HG03442 (cell line): ENCODE results near the gene TTC9B.

Experiments used
- ATAC-seq: cut with Tn5 transposase; IDR thresholded peaks from one replicate; pipeline ENCODE4 v1.9.1; 2021; ENCODE audit warnings: mild to moderate bottlenecking, moderate library complexity; ENCODE audit not compliant: unreplicated experiment

TTC9B gene

DNA sequence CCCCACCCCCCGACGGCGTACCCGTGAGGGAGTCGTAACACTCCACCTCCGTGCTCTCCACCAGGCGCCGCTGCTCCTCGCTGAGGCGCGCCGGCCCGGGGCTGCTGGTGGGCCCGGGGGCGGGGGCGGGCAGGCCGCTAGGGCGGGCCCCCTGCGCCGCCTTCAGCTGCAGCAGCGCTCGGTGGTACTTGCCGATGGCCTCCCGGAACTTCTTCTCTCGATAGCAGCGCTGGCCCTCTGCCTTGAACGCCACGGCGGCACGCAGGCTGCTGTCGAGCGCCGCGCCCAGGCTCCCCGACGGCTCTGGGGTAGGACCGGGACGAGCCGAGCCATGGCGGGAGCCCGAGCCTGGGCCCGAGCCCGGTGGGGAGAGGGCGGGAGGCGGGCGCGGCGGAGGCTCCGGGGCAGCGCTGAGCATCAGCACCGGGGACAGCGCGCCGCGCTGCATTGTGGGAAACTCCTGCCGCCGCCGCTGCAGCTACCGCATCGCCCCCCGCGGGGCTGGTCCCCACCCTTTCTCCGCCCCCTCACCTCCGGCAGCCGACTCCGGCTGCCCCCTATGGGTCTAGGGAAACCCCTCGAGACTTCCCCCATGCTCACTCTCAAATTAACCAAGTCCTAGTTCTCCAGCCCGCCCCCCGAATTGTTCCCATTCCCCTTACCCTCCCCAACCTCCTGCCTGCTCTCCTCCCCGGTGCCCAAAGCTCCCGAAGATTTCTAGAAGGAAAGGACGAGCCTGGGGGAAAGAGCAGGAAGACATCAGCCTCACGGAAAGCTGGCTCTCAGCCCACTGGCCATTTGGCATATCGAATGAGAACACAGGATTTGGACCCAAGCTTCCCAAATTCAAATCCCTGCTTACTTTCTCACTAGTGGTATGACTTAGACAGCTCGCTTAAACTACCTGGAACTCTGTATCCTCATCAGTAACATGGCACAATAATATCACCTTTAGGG is at the start of gene TTC9B:
TSS of gene TTC9B (minus strand) at position 451 of the 957 bp plus-strand sequence. CDS start at position 448, 3 bp downstream.
- no peak for ATAC-seq

DNA sequence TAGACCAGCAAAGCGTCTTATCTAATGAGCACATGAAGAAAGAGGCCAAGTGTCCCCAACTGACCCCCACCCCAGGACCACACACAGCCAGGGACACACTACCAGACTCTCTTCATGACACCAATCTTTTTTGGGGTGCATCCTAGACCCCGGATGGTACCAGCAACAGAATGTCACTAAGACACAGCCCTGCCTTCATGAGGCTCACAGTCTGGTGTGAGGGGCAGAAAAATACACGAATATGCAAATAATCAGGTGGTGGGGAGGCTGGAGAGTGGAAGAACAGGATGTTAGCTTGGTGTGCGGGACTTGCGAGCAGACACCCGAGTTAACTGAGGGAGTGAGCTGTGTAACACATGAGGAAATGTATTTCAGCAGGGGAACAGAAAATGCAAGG is 49.4 kb upstream of the TTC9B start:
- ATAC-seq, result no peak

DNA sequence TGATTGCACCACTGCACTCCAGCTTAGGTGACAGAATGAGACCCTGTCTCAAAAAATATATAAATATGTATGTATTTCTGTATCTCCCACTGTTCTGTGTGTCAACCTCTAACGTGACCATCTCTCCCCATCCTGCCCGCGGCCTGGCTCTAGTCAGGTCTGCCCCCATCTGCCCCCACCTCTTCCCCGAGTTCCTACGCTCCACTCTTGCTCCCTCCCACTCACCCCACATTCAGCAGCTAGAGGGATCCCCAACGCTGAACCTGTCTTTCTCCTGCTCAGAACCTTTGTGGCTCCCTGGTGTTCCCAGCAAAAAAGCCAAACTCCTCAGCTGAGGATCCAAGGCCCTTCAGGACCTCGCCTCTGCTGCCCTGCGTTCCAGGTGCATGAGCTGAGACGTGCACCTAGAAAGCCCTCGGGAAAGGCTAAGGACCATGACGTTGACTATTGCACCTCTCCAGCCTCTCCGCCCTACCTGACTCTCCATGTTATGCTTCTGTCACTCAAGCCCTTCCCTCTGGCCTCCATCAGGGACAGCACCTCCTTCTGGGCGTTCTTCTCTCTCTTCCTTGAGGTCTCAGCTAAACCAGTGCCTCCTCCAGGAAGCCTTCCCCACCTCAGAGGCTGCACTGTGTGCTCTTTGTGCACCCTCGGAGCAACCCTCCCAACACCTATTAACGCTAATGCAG is 48.9 kb upstream of the TTC9B start:
- ATAC-seq, result no peak

DNA sequence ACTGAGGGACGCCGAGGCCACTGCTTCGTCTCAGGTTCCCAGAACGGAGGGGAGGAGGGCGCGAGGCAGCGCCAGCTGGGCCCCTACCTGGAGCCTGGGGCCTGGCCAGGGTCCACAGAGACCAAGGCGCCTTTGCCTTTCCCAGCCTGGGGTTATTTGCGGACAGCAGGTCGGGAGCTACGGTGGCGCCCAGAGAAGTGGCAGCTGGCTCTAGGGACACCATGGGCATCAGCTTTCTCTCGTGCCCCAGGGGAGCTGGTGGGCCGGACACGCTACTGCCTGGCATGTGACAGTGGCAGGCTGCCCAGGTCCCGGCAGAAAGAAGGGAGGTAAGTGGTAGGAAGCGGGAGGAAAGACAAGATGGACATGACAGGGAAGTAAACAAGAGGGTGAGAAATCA is 47.9 kb upstream of the TTC9B start:
- no peak for ATAC-seq

DNA sequence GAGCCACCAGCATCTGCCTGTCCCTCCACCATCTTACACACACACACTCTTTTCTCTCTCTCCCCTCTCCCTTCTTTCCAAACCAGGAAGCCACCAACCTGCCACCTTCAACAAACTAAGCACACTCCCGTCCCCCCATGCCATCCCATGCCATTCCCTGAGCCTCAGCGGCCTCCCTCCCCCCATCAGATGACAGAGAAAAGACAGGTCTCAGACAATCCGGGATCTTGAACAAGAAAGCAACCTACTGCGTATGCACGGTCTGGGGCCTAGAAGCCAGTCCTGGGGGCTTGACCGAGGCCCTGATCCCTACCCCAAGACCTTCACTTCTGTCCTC is 47.5 kb upstream of the TTC9B start:
- no peak for ATAC-seq

DNA sequence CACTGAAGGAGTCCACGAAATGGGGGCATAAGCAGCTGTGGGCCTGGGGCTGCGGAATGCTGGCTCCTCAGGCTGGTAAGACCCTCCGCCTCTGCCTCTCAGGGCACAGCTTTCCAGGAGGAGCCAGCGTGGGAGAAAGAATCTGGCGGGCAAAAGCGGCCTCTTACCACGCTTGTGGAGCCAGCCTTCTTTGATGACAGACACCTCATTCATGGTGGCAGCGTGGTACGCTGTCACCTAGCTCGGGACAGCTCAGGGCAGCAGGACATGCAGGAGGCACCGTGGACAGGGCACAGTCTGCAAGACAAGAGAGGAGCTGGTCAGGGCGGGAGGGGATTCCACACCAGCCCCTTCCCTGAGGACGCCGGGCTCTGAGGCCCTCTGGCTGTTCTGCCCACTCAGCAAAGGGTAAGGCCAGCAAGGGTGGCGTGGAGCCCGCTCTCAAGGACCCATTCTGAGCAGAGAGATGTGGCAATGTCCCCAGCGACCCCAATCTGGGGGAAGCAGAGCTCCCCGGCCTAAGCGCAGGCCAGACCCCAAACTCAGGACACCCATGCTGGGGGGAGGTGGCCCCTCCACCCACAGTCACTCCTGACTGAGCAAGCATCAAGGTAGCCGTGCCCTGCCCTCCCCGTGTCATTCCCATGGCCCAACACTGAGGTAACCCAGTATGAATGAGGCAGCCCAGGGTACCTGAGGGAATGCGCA is 47.0 kb upstream of the TTC9B start:
- no peak for ATAC-seq

DNA sequence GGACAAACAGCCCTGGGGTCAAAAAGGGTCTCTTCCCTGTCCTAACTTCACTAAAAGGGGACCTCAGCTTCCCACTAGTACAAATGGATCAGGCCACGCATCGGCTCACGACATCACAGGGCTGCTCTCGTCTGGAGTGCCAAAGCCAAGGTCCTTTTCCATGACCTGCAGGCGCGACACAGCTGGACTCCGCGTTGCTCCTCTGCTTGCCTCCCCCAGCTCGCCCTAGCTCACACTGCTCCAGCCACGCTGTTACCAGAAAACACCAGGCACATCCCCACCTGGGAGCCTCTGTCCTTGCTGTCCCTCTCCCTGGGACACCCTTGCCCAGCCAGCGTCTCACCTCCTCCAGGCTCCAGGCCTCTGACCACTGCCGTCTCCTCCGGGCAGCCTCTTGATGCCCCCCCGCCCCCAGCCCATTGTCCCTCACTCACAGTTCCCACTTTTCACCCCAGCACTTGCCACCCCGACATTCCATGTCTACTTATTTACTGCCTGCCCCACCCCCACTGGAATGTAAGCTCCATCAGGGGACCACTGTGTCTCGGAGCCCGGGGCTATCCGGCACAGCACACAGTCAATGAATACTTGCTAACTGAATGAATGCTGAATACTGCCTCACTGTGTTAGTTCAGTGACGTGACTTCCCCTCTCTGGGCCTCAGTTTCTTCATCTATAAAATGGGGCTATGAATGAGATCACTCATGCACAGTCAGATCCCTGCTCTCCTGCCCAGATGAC is 46.3 kb upstream of the TTC9B start:
- ATAC-seq, result no peak

DNA sequence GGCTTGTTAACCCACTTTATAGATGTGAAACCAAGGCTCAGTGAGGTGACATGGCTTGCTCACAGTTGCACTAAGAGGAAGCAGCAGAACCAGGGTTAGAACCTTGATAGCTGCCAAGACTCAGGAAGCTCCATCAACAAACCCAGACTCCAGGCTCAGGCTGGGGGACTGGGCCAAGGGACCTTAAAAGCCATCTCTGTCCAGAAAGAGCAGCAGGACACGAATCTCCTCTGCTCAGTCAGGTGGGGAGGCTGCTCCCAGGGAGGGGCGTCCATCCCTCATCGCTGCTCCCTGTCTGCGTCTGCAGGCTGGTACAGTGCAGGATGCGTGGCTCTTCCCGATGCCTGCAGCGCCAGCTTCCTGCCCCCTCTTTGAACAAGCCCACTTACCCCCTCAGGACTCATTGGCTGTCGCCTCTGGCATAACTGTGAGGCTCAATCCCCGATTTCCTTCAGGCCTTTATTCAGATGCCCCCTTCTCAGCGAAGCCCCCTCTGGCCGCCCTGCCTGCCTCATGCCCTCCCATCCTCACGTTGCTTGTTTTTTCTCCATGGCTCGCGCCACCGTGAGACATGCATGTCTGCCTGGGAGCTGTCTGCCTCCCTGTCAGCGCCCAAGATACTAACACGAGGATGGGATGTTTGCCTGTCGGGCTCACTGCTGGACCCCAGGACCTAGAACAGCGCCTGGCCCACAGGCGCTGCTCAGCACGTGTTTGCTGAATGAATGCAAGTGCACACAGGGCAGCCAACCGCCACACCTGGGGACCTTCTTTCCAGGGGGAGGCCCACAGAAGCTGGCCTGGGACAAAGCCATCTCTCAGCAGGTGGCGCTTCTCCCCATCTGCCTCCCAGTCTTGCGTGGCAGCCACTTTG is 45.5 kb upstream of the TTC9B start:
- ATAC-seq, result no peak

DNA sequence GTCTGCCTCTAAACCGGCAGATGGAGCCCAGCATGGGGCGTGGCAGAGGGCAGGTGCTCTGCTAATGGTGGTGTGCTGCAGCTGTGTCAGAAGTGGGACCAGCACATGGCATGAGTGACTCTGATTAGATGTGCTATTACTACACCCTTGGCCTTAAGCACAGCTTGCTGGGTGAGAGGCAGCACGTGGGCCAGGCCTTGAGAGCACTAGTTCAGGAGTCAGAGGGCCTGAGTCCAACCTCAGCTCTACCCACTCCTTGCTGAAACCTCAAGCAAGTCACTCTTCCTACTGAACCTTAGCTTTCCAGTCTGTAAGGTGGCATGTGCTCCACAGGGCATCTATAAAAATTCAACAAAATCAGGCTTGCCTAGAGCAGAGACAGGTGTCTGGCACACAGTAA is 44.2 kb upstream of the TTC9B start:
- ATAC-seq, result no peak

DNA sequence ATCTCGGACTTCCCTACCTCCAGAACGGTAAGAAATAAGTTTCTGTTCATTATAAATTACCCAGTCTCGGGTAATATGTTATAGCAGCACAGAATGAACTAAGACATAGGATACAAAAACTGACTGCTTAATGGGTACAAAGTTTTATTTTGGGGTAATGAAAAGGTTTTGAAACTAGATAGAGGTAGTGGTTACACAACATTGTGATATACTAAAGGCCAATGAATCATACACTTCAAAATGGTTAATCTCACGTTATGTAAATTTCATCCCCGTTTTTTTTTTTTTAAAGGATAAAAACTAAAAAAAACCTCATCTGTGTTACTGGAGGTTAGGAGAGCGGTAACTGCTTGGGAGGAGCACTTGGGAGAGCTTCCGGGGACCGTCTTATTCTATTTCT is 43.4 kb upstream of the TTC9B start:
- no peak for ATAC-seq

DNA sequence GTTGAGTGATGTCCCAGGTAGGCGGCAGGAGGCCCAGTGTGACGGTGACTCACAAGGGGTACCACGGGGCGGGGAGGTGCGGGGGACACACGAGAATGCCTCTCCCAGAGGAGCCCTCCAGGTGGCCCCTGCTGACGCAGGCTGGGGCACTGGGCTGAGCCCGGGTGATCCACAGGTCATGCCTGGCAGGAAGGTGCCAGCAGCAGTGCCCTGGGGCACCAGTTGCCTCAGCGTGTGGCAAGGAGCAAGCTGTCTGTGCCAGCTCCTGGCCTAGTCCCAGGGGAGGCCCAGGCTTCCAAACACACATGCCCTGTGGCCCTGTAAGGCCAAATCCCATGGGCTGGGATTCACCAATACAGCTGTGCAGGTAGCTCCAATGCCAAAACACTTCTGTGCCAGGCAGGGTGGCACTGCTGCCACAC is 38.9 kb upstream of the TTC9B start:
- no peak for ATAC-seq

DNA sequence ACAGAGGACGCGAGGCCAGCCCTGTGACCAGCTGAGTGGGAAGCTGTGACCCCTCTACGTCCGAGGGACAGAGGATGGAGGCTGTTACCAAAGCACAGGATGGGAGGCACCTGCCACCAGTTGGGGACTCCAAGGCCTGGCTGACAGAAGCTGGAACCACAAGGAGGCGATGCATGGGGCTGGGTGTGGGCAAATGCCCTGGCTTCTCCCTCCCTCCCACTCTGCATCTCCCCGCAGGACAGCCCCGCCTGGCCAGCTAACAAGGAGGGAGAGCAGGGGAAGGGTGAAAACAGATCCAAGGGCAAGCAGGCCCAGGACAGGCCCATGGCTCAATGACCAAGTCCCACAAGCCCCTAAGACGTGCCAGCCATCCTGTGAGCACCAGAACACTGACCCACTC is 38.3 kb upstream of the TTC9B start:
- no peak for ATAC-seq

DNA sequence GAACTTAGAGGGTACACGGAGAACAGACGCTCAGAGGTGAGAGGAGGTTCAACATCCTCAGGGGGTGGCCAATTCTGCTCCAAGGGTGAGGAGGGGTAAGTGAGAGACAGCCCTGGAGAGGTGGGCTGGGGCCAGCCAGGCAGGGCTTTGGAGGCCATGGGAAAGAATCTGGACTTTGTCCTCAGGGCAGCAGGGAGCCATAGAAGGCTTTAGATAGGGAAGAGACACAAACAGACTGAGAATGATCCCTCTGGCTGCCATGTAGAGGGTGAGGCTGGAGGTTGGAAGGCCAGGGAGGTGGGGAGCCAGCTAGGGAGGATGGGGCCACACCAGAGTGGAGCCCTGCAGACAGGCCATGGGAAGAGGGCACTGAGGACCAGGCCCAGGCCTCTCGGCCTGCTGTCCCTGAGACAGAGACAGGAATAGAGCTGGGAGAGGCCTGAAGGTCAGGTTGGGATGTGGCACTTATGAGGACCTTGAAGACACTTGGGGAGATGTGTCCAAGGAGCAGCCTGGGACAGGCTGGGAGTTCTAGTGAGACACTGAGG is 37.5 kb upstream of the TTC9B start:
- no peak for ATAC-seq

DNA sequence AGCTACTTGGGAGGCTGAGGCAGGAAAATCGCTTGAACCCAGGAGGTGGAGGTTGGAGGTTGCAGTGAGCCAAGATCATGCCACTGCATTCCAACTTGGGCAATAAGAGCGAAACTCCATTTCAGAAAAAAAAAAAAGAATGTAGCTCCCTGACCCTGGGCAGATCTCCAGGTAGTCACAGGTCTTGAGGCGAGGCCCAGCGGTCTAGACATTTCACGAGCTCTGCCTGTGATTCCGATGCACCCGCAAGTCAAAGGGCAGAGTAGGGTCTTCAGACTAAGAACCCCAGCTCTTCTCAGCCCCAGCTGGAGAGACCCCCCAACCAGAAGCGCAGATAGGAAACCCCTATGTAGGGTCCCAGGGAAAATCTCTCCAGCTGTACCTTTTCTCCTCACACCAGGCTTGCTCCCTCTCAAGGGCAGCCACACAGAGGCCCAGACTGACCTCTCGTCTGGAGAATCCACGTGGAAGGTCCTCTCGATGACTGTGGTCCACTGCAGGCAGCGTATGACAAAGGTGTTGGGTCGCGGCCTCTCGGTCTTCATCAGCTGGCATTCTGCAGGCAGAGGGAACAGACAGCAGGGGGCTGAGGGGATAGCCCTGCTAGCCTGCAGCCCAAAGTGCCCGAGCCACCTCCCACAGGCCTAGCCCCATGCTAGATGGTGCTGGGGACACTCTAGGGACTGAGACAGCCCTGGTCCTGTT is 36.7 kb upstream of the TTC9B start:
- ATAC-seq, result no peak

DNA sequence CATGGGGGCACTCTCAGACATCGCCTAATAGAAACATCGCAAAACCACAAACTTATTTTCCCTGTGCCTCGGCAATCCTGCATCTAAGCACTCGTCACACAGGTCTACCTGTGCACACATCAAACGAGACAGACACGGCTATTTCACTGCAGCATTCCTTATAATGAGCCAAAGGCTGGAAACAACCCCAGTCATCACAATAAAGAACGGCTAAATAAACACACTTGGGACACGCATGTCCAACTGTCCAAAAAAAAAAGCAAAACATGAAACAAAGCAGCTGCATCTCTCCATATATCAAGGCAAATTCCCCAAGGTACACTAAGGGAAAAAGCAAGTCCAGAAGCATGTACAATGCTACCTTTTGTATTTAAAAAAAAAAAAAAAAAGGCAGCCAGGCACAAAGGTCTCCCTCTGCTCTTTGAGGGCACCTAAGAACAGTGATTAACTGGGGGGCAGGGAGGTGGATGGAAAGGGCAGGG is 35.5 kb upstream of the TTC9B start:
- no peak for ATAC-seq

DNA sequence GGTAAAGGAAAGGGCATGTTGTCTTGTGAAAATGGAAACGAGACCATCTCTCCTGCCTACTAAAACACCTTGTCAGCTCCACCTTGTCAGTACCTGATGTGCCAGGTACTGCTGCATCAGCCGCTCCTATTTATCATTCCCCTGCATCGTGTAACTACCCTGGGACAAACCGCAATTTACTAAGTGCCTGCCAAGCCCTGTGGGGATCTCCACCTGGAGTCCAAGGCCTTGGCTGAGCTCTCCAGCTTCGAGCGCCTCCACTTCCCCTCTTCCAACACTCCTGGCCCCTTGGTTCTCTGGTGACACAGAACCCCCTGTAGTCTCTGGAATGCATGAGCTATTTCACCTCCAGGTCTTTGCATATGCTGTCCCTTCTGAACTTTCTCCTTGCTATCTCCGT is 34.2 kb upstream of the TTC9B start:
- no peak for ATAC-seq

DNA sequence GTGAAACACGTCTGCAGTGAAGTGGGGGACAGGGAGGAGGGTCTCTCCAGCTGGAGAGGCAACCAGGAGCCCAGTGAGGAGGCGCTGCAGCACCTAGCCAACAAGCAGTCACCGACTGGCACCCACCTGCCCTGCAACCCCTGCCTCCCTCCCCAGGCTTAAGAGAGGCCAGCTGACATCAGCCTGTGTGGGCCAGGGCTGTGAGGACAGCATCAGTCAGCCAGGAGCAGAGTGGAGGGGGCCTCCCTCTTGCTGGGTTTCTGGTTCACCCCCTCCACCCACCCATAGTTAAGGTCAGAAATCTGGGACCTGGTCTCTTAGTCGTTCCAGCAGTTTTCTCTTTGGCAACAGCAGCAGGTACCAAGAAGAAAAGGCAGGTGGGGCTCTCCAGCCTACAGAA is 33.8 kb upstream of the TTC9B start:
- no peak for ATAC-seq

DNA sequence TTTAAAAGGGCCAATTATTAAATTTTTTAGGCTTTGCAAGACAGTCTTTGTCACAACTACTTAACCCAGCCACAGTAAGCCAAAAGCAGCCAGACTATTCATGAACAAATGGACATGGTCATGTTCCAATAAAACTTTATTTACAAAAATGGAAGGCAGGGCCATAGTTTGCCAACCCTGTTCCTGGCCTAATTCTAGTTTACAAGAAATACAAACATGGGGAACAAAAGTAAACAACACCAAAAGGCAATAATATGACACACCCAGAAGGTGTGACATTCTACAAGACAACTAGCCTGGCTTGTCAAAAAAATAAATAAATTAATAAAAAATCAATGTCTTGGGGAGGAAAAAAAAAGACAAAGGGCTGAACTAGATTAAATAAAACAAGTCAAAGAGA is 33.1 kb upstream of the TTC9B start:
- ATAC-seq, result no peak

DNA sequence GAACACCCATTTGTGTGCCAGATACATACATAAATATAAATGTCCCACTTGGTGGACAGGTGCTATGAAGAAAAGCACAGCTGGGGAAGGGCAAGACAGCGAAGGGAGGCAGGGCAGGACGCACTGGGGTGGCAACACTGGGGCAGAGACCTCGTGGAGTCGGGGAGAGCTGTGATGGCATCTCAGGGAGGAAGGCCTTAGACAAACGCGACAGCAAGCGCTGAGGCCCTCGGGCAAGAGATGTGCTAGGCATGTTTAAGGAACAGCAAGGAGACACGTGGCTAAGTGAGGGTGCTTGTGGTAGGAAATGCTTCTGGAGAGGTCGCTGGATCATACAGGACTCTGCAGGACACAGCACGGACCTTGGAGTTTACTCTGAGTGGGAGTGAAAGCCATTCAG is 31.6 kb upstream of the TTC9B start:
- ATAC-seq, result no peak
